ENCODE results near the gene LCE1D.

The LCE1D gene

GRCh38 chr1:152824964-152825363 lies 28.4 kb downstream of the LCE1D start:
- H3K9me3 ChIP-seq (ENCODE audit: control insufficient read depth, low read length) = no peaks in the 10 kb centered on the region

GRCh38 chr1:152827173-152827572 lies 30.7 kb downstream of the LCE1D start, which contains the start of gene LCE1A:
LCE1A (plus strand) TSS chr1:152827473; CDS start chr1:152827473, 0 bp downstream.
- H3K36me3 ChIP-seq (ENCODE audit: control insufficient read depth, insufficient read depth, low read length) = no peaks in the 10 kb centered on the region
- no peaks in the 10 kb centered on the region for H3K4me1 ChIP-seq (ENCODE audit: control insufficient read depth, insufficient read depth, low read length)
- H3K4me3 ChIP-seq (ENCODE audit: low read length) = no peak within 1 kb of the TSS
- no peak within 1 kb of the TSS for H3K9ac ChIP-seq (ENCODE audit: low read length)
- H3K27me3 ChIP-seq (ENCODE audit: control insufficient read depth, insufficient read depth, low read length) = no peaks in the 10 kb centered on the region
- H3K9me3 ChIP-seq (ENCODE audit: control insufficient read depth, low read length) = no peaks in the 10 kb centered on the region

More at GRCh38 chr1:152824964-152825363, 28.4 kb downstream of the LCE1D start:
- no peak overlapping the region for H3K4me3 ChIP-seq (ENCODE audit: low read length)
- no peaks in the 10 kb centered on the region for H3K27me3 ChIP-seq (ENCODE audit: control insufficient read depth, insufficient read depth, low read length)
- no peaks in the 10 kb centered on the region for H3K36me3 ChIP-seq (ENCODE audit: control insufficient read depth, insufficient read depth, low read length)
- H3K9ac ChIP-seq (ENCODE audit: low read length) = no peak overlapping the region
- no peaks in the 10 kb centered on the region for H3K4me1 ChIP-seq (ENCODE audit: control insufficient read depth, insufficient read depth, low read length)

DNA sequence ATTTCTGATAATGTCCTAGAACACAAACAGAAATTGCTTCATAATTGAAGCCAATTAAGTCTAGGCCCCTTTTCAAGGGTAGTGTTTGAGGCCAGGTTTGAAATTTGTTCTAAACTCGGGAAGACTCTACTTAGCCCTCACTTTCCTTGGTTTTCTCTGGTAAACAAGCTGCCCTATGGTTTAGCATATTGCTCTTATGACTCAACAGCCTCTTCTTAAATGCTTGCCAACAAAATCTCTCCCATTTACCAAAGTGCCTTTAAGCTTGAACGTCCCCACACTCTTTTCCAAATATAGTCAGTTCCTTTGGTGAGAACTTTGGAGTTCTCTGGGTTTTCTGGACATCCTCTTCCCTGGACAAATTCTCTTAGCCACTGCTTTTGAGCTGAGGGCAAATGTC lies 40.3 kb downstream of the LCE1D start:
- Histone ChIP-seq H3K36me3 (ENCODE audit: control insufficient read depth, insufficient read depth, low read length) (no peaks in the 10 kb centered on the region), H3K9ac (ENCODE audit: low read length) (no peak overlapping the region), H3K9me3 (ENCODE audit: control insufficient read depth, low read length) (no peaks in the 10 kb centered on the region), H3K4me1 (ENCODE audit: control insufficient read depth, insufficient read depth, low read length) (no peaks in the 10 kb centered on the region), H3K4me3 (ENCODE audit: low read length) (no peak overlapping the region), H3K27me3 (ENCODE audit: control insufficient read depth, insufficient read depth, low read length) (no peaks in the 10 kb centered on the region)

- Histone ChIP-seq H3K27me3 (ENCODE audit: control insufficient read depth, insufficient read depth, low read length) (no peaks in the 10 kb centered on the region), H3K9me3 (ENCODE audit: control insufficient read depth, low read length) (no peaks in the 10 kb centered on the region), H3K4me3 (ENCODE audit: low read length) (no peak within 1 kb of the TSS), H3K9ac (ENCODE audit: low read length) (no peak within 1 kb of the TSS), H3K4me1 (ENCODE audit: control insufficient read depth, insufficient read depth, low read length) (no peaks in the 10 kb centered on the region), H3K36me3 (ENCODE audit: control insufficient read depth, insufficient read depth, low read length) (no peaks in the 10 kb centered on the region)
Measured at GRCh38 chr1:152842556-152842955, 46.0 kb downstream of the LCE1D start, which contains the start of gene LCE6A. LCE6A (plus strand) TSS chr1:152842856; CDS start chr1:152843521, 665 bp downstream.
